Neural crest cell (in vitro differentiated cells): ENCODE measurements around the gene CDH12. TPM values are rescaled to one million over a fixed set of nuclear protein-coding genes. Genes with fewer than 3 reads are reported as not detected.

Experiments used
- DNase-seq: peaks from one replicate; pipeline ENCODE4 v3.0.0; 2021; ENCODE audit warnings: low read depth, mixed read lengths, low spot score
- H3K27ac Mint-ChIP-seq: one replicate; pipeline ENCODE4 v1.8.0; 2021; ENCODE audit warnings: mild to moderate bottlenecking, mixed read lengths; ENCODE audit not compliant: unreplicated experiment
- H3K27me3 Mint-ChIP-seq: 2 replicates; pipeline ENCODE4 v1.8.0; 2021; ENCODE audit warnings: low read depth, mild to moderate bottlenecking, mixed read lengths
- H3K36me3 Mint-ChIP-seq: 2 replicates; pipeline ENCODE4 v1.8.0; 2021; ENCODE audit warnings: low read depth, mild to moderate bottlenecking, mixed read lengths
- H3K4me1 Mint-ChIP-seq: 2 replicates; pipeline ENCODE4 v1.8.0; 2021; ENCODE audit warnings: mixed read lengths
- H3K4me3 Mint-ChIP-seq: one replicate; pipeline ENCODE4 v1.8.0; 2021; ENCODE audit warnings: mild to moderate bottlenecking, mixed read lengths
- H3K9me3 Mint-ChIP-seq: 2 replicates; pipeline ENCODE4 v1.8.0; 2021; ENCODE audit warnings: mixed read lengths
- total RNA-seq: library from RNA; stranded (reverse); gene quantifications from 2 replicates; pipeline ENCODE4 v1.2.1, GENCODE V29; 2021
- TF ChIP-seq, protein P1 (sequence below): fragments of 200-600 bp; sonication (generic); conservative IDR thresholded peaks from 2 replicates; pipeline ENCODE4 v1.5.0; 2021; ENCODE audit warnings: antibody characterized with exemption, mild to moderate bottlenecking

Gene CDH12
- total RNA-seq, 1 donor from 2014 or later: 0.07 TPM

- Mint-ChIP-seq H3K27ac (no peak overlapping the region), H3K36me3 (no peaks in the 10 kb centered on the region), H3K4me3 (no peak overlapping the region), H3K4me1 (no peaks in the 10 kb centered on the region), H3K9me3 (no peaks in the 10 kb centered on the region), H3K27me3 (peaks cover 7% of the 10 kb centered on the region)
- no peak for DNase-seq
- TF ChIP-seq, protein P1, sequence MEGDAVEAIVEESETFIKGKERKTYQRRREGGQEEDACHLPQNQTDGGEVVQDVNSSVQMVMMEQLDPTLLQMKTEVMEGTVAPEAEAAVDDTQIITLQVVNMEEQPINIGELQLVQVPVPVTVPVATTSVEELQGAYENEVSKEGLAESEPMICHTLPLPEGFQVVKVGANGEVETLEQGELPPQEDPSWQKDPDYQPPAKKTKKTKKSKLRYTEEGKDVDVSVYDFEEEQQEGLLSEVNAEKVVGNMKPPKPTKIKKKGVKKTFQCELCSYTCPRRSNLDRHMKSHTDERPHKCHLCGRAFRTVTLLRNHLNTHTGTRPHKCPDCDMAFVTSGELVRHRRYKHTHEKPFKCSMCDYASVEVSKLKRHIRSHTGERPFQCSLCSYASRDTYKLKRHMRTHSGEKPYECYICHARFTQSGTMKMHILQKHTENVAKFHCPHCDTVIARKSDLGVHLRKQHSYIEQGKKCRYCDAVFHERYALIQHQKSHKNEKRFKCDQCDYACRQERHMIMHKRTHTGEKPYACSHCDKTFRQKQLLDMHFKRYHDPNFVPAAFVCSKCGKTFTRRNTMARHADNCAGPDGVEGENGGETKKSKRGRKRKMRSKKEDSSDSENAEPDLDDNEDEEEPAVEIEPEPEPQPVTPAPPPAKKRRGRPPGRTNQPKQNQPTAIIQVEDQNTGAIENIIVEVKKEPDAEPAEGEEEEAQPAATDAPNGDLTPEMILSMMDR: no peak
Observed at GRCh38 chr5:21818370-21818720, 1034.8 kb downstream of the CDH12 start.

DNA sequence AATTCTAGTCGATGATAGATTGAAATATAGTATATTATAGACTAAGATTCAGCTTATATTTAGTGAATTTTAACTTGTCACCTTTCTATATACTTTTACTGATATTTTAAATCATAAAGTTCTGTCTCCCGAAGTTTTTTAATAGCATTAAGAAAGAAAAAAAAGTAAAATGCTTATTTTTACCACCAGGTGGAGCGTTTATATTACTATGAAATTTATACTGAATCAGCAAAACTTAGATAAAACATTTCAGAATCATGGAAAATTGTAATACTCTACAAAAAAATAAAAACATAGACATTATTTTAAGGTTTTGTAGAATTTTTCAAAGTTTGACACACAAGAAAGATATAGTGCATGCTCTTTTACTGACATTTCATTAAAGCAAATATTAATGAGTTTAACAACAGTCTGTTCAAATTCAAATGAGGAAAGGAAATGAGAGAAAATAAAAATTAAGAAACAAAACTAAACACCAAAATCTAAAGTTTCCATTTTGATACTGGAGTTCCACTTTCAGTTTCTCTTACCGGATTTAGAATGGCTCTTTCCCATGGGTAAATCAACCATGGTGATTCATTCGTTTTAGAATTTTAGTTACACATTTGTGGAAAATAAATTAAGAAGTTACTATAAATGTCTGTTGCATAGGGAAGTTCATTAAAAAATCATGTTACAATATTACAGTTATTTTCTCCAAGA, 1035.3 kb downstream of the CDH12 start:
- Mint-ChIP-seq H3K27ac (no peak overlapping the region), H3K9me3 (no peaks in the 10 kb centered on the region), H3K4me3 (no peak overlapping the region), H3K4me1 (no peaks in the 10 kb centered on the region), H3K36me3 (no peaks in the 10 kb centered on the region), H3K27me3 (peaks cover 7% of the 10 kb centered on the region)
- TF ChIP-seq, protein P1: peak; percentile 68
- no peak for DNase-seq

- H3K36me3 Mint-ChIP-seq: no peaks in the 10 kb centered on the region
- H3K27me3 Mint-ChIP-seq: no peaks in the 10 kb centered on the region
- H3K27ac Mint-ChIP-seq: no peak overlapping the region
- no peaks in the 10 kb centered on the region for H3K9me3 Mint-ChIP-seq
- H3K4me1 Mint-ChIP-seq: no peaks in the 10 kb centered on the region
- TF ChIP-seq, protein P1: peak; percentile 73
- H3K4me3 Mint-ChIP-seq: no peak overlapping the region
- no peak for DNase-seq
Observed at GRCh38 chr5:21810737-21811316, 1042.3 kb downstream of the CDH12 start.

DNA sequence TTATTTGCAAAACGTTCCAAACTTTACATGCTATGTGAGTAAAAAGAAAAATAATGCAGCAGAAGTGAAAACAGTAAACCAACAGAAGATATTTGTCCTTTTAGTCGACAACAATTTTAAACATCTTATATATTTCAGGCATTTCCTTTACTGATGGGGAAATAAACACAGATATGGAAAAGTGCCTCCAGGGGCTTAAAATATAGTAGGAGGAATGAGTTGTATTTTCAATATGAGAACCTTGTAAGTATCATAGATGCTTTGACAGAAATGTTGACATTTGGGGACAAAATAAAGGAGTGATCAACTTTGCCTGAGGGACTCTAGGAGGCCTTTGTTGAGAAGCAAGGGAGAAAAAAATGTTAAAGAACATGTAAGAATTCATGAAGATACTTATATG, 1043.5 kb downstream of the CDH12 start:
- Mint-ChIP-seq H3K27ac (no peak overlapping the region), H3K4me1 (no peaks in the 10 kb centered on the region), H3K4me3 (no peak overlapping the region), H3K27me3 (no peaks in the 10 kb centered on the region), H3K9me3 (no peaks in the 10 kb centered on the region), H3K36me3 (no peaks in the 10 kb centered on the region)
- no peak for DNase-seq
- TF ChIP-seq, protein P1: no peak

DNA sequence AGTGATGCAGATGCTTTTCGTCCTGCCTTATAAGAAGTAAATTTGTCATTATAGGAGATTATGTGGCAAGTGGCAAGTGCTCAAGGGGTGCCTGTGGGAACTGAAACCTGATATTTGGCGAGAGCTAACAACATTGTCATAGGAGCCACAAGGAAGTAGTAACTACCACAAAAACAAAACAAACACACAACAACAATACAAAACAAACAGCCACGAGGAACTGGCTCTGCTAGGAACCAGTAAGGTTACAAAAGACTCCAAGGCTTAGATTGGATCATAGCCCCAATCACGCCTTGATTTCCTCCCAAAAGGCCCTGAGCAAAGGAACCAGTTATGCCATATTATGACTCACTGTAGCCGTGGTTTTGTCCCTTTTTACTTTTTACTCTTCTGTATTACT, 1045.2 kb downstream of the CDH12 start:
- H3K4me3 Mint-ChIP-seq: no peak overlapping the region
- no peak for DNase-seq
- TF ChIP-seq, protein P1: no peak
- no peaks in the 10 kb centered on the region for H3K36me3 Mint-ChIP-seq
- no peak overlapping the region for H3K27ac Mint-ChIP-seq
- no peaks in the 10 kb centered on the region for H3K4me1 Mint-ChIP-seq
- no peaks in the 10 kb centered on the region for H3K27me3 Mint-ChIP-seq
- H3K9me3 Mint-ChIP-seq: no peaks in the 10 kb centered on the region
